ENCODE results near the gene TBRG4.
"Not testable (repeated sequence)": the region's sequence is repeated elsewhere in the genome, so short reads cannot be mapped to it uniquely, and the experiment has no call there.

Gene TBRG4

GRCh38 chr7:45111298-45112223 lies at the start of gene TBRG4:
Gene TBRG4, minus strand, starts transcription at chr7:45111697. Its CDS starts 2,460 bp downstream, at chr7:45109237.
- Mint-ChIP-seq H3K27me3 (no peaks in the 10 kb centered on the region), H3K27ac (peak within 1 kb of the TSS; percentile 97), H3K4me1 (ENCODE audit: low read depth) (peaks cover 44% of the 10 kb centered on the region), H3K36me3 (ENCODE audit: low read depth) (peaks cover 47% of the 10 kb centered on the region), H3K4me3 (peak within 1 kb of the TSS; percentile 92), H3K9me3 (no peaks in the 10 kb centered on the region)
- intact Hi-C loops (cut with micrococcal nuclease): loop anchor here (1.0 to 5.0 kb wide), 2 partner anchors 112 to 124 kb away; no protein-coding TSS in a partner anchor

DNA sequence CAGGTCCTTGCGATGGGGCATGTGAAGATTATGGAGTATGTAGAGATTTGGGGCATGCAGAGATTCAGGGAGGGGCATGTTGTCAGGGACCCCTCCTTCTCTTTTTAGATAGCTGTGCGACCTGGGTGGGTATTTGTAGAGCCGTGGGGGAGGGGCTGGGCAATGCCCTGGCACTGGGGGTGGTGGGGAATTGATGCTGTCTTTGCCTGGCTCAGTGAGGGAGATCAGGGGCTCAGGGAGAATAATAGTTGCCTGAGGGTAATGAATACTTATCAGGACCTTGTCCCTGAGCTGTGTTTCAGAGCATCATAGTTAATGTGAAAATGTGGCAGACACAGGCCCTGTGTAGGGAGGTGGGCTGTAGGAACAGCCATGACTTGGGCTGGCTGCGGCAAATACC lies 49.6 kb upstream of the TBRG4 start:
- H3K27ac Mint-ChIP-seq: no peak overlapping the region

GRCh38 chr7:45160417-45160881 lies 49.0 kb upstream of the TBRG4 start:
- peaks cover 18% of the 10 kb centered on the region for H3K9me3 Mint-ChIP-seq

More for the DNA sequence above, 49.6 kb upstream of the TBRG4 start:
- Mint-ChIP-seq H3K4me1 (ENCODE audit: low read depth) (peaks cover 11% of the 10 kb centered on the region), H3K4me3 (no peak overlapping the region), H3K9me3 (peaks cover 18% of the 10 kb centered on the region), H3K27me3 (peaks cover 33% of the 10 kb centered on the region), H3K36me3 (ENCODE audit: low read depth) (no peaks in the 10 kb centered on the region)
- intact Hi-C loops (cut with micrococcal nuclease): no loop called here

DNA sequence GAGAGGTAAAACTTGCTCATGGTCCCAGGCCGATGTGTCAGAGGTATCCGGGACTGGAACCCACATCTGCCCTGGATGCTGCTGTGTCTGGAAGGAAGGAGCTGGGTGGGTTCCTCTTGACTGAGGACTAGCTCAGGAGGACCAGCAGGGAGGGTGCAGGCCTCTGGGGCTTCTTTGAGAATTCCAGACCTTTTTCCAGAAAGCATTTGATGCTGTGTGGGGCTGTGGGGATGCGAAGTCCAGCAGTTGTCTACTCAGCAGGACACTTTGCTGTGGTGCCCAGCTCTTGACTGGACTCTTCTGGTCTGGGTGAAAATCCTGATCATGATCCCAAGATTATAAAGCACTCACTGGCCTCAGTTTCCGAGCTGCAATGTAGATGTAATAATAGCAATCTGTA lies 47.8 kb upstream of the TBRG4 start:
- no peak overlapping the region for H3K4me3 Mint-ChIP-seq
- peaks cover 35% of the 10 kb centered on the region for H3K27me3 Mint-ChIP-seq
- H3K9me3 Mint-ChIP-seq: peaks cover 7% of the 10 kb centered on the region
- H3K4me1 Mint-ChIP-seq (ENCODE audit: low read depth): peaks cover 11% of the 10 kb centered on the region
- H3K36me3 Mint-ChIP-seq (ENCODE audit: low read depth): no peaks in the 10 kb centered on the region
- H3K27ac Mint-ChIP-seq: no peak overlapping the region
- intact Hi-C loops (cut with micrococcal nuclease): loop anchor here (10.0 kb wide), 1 partner anchor 696 kb away; no protein-coding TSS in a partner anchor

More at GRCh38 chr7:45160417-45160881, 49.0 kb upstream of the TBRG4 start:
- peaks cover 11% of the 10 kb centered on the region for H3K4me1 Mint-ChIP-seq (ENCODE audit: low read depth)
- no peaks in the 10 kb centered on the region for H3K36me3 Mint-ChIP-seq (ENCODE audit: low read depth)
- H3K27me3 Mint-ChIP-seq: peaks cover 36% of the 10 kb centered on the region
- intact Hi-C loops (cut with micrococcal nuclease): no loop called here
- H3K4me3 Mint-ChIP-seq: no peak overlapping the region
- no peak overlapping the region for H3K27ac Mint-ChIP-seq

GRCh38 chr7:45158471-45158870 lies 47.0 kb upstream of the TBRG4 start:
- intact Hi-C loops (cut with micrococcal nuclease): loop anchor here (10.0 kb wide), 1 partner anchor 696 kb away; no protein-coding TSS in a partner anchor
- H3K27me3 Mint-ChIP-seq: peaks cover 35% of the 10 kb centered on the region
- H3K4me3 Mint-ChIP-seq: no peak overlapping the region
- peaks cover 11% of the 10 kb centered on the region for H3K4me1 Mint-ChIP-seq (ENCODE audit: low read depth)
- no peak overlapping the region for H3K27ac Mint-ChIP-seq
- H3K9me3 Mint-ChIP-seq: no peaks in the 10 kb centered on the region
- H3K36me3 Mint-ChIP-seq (ENCODE audit: low read depth): no peaks in the 10 kb centered on the region

GRCh38 chr7:45157653-45158401 lies 46.3 kb upstream of the TBRG4 start, which contains the start of gene RAMP3:
Gene RAMP3, plus strand, starts transcription at chr7:45157791. Its CDS starts 38 bp downstream, at chr7:45157829.
- Mint-ChIP-seq H3K4me1 (ENCODE audit: low read depth) (peaks cover 11% of the 10 kb centered on the region), H3K36me3 (ENCODE audit: low read depth) (no peaks in the 10 kb centered on the region), H3K4me3 (no peak within 1 kb of the TSS), H3K27me3 (peaks cover 35% of the 10 kb centered on the region), H3K9me3 (no peaks in the 10 kb centered on the region), H3K27ac (no peak within 1 kb of the TSS)
- intact Hi-C loops (cut with micrococcal nuclease): loop anchor here (10.0 kb wide), 1 partner anchor 697 kb away; no protein-coding TSS in a partner anchor

- no peaks in the 10 kb centered on the region for H3K36me3 Mint-ChIP-seq (ENCODE audit: low read depth)
- intact Hi-C loops (cut with micrococcal nuclease): loop anchor here (10.0 kb wide), 1 partner anchor 698 kb away; no protein-coding TSS in a partner anchor
- H3K27ac Mint-ChIP-seq: no peak overlapping the region
- H3K9me3 Mint-ChIP-seq: no peaks in the 10 kb centered on the region
- H3K27me3 Mint-ChIP-seq: peaks cover 35% of the 10 kb centered on the region
- H3K4me3 Mint-ChIP-seq: no peak overlapping the region
- peaks cover 11% of the 10 kb centered on the region for H3K4me1 Mint-ChIP-seq (ENCODE audit: low read depth)
These were observed 45.8 kb upstream of the TBRG4 start for GRCh38 chr7:45157286-45157652.

DNA sequence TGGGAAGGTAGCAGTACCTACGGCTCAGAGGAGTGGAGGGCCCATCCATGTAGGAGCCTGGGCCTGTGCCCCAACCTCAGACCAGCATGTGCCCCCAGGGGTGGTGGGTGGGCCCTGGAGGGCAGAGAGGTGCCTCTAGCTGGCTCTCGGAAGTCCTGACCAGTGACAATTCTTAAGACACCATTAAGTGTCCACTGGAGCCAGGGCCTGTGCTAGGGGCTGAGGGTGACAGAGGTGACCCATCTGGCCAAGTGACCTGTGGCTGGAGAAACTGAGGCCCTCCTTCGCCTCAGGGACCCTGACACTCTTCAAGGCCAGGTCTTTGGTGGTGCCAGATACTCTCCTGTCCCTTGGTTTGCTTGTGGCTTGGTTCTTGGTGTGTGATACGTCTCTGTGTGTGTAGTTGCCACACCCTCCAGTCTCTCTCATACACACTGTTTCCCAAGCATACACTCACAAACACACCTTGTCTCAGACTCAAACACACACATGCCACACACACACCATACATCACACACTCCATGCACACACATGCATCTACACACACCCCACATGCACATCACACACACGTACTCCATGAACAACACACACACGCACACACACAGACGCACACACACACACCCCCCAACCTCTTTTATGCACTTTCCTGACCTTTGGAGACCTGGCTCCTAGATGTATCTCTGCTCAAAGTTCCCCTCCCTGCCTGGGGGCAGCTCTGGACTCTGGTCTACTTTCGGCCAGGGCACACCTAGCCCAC lies 45.2 kb upstream of the TBRG4 start:
- Mint-ChIP-seq H3K4me1 (ENCODE audit: low read depth) (peaks cover 11% of the 10 kb centered on the region), H3K9me3 (no peaks in the 10 kb centered on the region), H3K27ac (no peak overlapping the region), H3K36me3 (ENCODE audit: low read depth) (no peaks in the 10 kb centered on the region), H3K4me3 (no peak overlapping the region), H3K27me3 (peaks cover 35% of the 10 kb centered on the region)
- intact Hi-C loops (cut with micrococcal nuclease): loop anchor here (10.0 kb wide), 1 partner anchor 698 kb away; no protein-coding TSS in a partner anchor

DNA sequence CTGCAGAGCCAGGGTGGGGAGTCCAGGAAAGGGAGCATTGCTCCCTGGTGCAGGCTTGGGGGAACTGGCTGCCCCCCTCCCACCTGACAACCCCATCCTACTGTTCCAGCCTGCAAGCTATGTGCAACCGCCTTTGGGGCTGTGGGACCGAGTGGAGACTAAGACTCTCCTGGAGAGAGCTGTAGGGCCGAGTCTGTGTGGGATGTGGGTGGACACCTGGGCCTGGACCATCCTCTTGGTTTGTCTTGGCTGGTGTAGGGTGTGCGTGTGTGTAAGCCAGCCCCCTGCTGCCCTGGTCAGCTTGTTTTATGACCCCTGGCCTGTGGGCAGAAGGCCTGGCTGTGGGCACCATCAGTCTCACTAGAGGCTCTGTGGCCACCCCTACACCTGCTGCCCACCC lies 44.4 kb upstream of the TBRG4 start:
- H3K9me3 Mint-ChIP-seq: no peaks in the 10 kb centered on the region

GRCh38 chr7:45155357-45155900 lies 43.9 kb upstream of the TBRG4 start:
- H3K9me3 Mint-ChIP-seq: no peaks in the 10 kb centered on the region
- H3K27me3 Mint-ChIP-seq: peaks cover 33% of the 10 kb centered on the region
- no peak overlapping the region for H3K27ac Mint-ChIP-seq
- no peaks in the 10 kb centered on the region for H3K4me1 Mint-ChIP-seq (ENCODE audit: low read depth)
- H3K36me3 Mint-ChIP-seq (ENCODE audit: low read depth): no peaks in the 10 kb centered on the region
- intact Hi-C loops (cut with micrococcal nuclease): loop anchor here (10.0 kb wide), 1 partner anchor 699 kb away; no protein-coding TSS in a partner anchor
- no peak overlapping the region for H3K4me3 Mint-ChIP-seq

More for the DNA sequence above, 44.4 kb upstream of the TBRG4 start:
- Mint-ChIP-seq H3K36me3 (ENCODE audit: low read depth) (no peaks in the 10 kb centered on the region), H3K4me3 (no peak overlapping the region), H3K4me1 (ENCODE audit: low read depth) (peaks cover 3% of the 10 kb centered on the region), H3K27me3 (peaks cover 34% of the 10 kb centered on the region), H3K27ac (no peak overlapping the region)
- intact Hi-C loops (cut with micrococcal nuclease): loop anchor here (10.0 kb wide), 1 partner anchor 699 kb away; no protein-coding TSS in a partner anchor

DNA sequence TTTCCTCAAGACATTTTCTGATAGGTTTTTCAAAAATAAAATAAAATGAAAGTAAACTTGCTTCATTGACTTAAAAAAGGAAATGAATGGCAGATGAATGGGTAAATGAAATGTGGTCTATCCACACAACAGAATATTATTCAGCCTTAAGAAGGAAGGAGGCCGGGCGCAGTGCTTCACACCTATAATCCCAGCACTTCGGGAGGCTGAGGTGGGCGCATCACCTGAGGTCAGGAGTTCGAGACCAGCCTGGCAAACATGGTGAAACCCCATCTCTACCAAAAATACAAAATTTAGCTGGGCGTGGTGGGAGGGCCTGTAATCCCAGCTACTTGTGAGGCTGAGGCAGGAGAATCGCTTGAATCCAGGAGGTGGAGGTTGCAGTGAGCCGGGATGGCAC lies 42.4 kb upstream of the TBRG4 start:
- H3K4me3 Mint-ChIP-seq; H3K36me3 Mint-ChIP-seq (ENCODE audit: low read depth); H3K9me3 Mint-ChIP-seq; H3K4me1 Mint-ChIP-seq (ENCODE audit: low read depth); H3K27ac Mint-ChIP-seq: not testable (repeated sequence)
- H3K27me3 Mint-ChIP-seq: peaks cover 28% of the 10 kb centered on the region
- intact Hi-C loops (cut with micrococcal nuclease): loop anchor here (1.0 to 10.0 kb wide), 2 partner anchors 106 to 701 kb away; no protein-coding TSS in a partner anchor

DNA sequence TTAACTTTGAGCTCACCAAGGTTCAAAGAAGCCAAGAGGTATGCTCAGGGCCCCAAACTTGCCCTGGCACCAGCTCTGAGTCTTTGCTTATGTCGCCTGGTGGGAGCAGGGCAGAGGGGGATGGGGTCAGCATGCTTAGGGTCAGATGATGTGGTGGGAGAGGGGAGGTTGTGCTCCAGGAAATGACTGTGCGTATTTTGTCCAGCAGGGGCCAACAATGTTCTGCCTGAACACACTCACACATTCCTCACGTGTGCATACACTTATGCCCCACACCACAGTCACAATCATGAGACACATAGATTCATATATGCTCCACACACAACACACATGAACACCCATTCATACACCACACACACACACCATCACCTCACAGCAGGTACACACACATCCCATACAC lies 41.7 kb upstream of the TBRG4 start:
- no peak overlapping the region for H3K27ac Mint-ChIP-seq
- H3K27me3 Mint-ChIP-seq: peaks cover 22% of the 10 kb centered on the region
- no peak overlapping the region for H3K4me3 Mint-ChIP-seq
- intact Hi-C loops (cut with micrococcal nuclease): loop anchor here (10.0 kb wide), 1 partner anchor 702 kb away; no protein-coding TSS in a partner anchor
- no peaks in the 10 kb centered on the region for H3K9me3 Mint-ChIP-seq
- H3K4me1 Mint-ChIP-seq (ENCODE audit: low read depth): no peaks in the 10 kb centered on the region
- no peaks in the 10 kb centered on the region for H3K36me3 Mint-ChIP-seq (ENCODE audit: low read depth)

DNA sequence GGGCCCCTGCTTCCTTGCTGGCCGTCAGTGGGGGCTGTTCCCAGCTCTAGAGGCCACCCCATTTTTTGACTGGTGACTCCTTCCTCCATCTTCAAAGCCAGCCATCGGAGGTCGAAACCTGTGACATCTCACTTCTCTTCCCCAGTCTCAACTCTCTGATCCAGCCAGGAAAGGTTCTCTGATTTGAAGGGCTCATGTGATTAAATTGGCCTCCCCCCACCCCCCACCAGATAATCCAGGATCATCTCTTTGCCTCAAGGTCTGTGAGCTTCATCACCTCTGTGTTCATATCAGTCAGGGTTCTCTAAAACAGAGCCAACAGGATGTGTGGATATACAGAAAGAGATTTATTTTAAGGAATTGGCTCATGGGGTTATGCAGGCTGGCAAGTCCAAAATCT lies 40.5 kb upstream of the TBRG4 start:
- H3K27me3 Mint-ChIP-seq: peaks cover 17% of the 10 kb centered on the region
- H3K9me3 Mint-ChIP-seq: no peaks in the 10 kb centered on the region
- no peaks in the 10 kb centered on the region for H3K36me3 Mint-ChIP-seq (ENCODE audit: low read depth)
- no peaks in the 10 kb centered on the region for H3K4me1 Mint-ChIP-seq (ENCODE audit: low read depth)
- no peak overlapping the region for H3K4me3 Mint-ChIP-seq
- intact Hi-C loops (cut with micrococcal nuclease): loop anchor here (10.0 kb wide), 1 partner anchor 703 kb away; no protein-coding TSS in a partner anchor
- H3K27ac Mint-ChIP-seq: no peak overlapping the region
